ENCODE measurements around the gene EGR2. TPM values are rescaled to one million over a fixed set of nuclear protein-coding genes. Genes with fewer than 3 reads are reported as not detected.

EGR2 gene
- total RNA-seq, 1 experiment from 2014 or later = 2.6 TPM

DNA sequence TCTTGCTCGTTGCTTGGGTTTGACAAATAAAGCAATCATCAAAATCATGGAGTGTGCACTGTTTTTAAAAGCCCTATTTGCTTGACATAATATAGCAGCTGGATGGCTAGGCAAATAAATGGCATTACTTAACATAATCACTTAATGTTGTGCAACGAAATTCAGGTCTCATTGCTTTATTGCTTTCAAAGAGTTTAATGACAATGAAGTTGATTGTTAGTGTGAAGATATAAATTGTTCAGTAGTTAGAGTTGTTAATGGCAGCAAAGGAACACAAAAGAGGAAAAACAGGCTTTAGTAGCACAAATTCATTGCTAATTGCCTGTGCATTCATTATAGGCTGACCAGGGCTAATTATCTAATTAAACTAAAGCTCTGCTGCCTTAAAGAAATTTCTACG is 19.3 kb downstream of the EGR2 start:
- H3K4me3 Mint-ChIP-seq = no peak overlapping the region
- DNase-seq = no peak
- no peaks in the 10 kb centered on the region for H3K9me3 Mint-ChIP-seq

More for the DNA sequence above, 19.3 kb downstream of the EGR2 start:
- H3K9me3 ChIP-seq (ENCODE audit: control insufficient read depth, low read depth, low read length) = no peaks in the 10 kb centered on the region
- H3K36me3 Mint-ChIP-seq (ENCODE audit: insufficient read depth in 1 of 3, low read depth in 3 of 3) = no peaks in the 10 kb centered on the region
- no peaks in the 10 kb centered on the region for H3K4me1 ChIP-seq (ENCODE audit: insufficient read depth, low read length)
- no peak overlapping the region for H3K56ac ChIP-seq (ENCODE audit: insufficient read length, low read depth, low read length)
- H3K27me3 Mint-ChIP-seq (ENCODE audit: low read depth) = no peaks in the 10 kb centered on the region
- no CpG with 5 or more reads among the region's 3 CpGs for WGBS (ENCODE audit: extremely low coverage, insufficient read length, low lambda C conversion rate)
- no peak overlapping the region for H4K8ac ChIP-seq (replicated peaks; ENCODE audit: insufficient read length, low read depth, low read length)
- H3K4ac ChIP-seq (ENCODE audit: low read depth, low read length) = no peak overlapping the region
- H2BK12ac ChIP-seq (ENCODE audit: insufficient read length, low read depth, low read length) = no peak overlapping the region
- no peak overlapping the region for H2BK120ac ChIP-seq (ENCODE audit: low read depth, low read length, poor library complexity, severe bottlenecking)
- TF ChIP-seq, protein P1, sequence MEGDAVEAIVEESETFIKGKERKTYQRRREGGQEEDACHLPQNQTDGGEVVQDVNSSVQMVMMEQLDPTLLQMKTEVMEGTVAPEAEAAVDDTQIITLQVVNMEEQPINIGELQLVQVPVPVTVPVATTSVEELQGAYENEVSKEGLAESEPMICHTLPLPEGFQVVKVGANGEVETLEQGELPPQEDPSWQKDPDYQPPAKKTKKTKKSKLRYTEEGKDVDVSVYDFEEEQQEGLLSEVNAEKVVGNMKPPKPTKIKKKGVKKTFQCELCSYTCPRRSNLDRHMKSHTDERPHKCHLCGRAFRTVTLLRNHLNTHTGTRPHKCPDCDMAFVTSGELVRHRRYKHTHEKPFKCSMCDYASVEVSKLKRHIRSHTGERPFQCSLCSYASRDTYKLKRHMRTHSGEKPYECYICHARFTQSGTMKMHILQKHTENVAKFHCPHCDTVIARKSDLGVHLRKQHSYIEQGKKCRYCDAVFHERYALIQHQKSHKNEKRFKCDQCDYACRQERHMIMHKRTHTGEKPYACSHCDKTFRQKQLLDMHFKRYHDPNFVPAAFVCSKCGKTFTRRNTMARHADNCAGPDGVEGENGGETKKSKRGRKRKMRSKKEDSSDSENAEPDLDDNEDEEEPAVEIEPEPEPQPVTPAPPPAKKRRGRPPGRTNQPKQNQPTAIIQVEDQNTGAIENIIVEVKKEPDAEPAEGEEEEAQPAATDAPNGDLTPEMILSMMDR (conservative IDR thresholded peaks at IDR 0.05) = no peak
- H3K27ac Mint-ChIP-seq = no peak overlapping the region
- no peak overlapping the region for H3K4me2 ChIP-seq (ENCODE audit: insufficient read depth, insufficient read length, low read length)
- H4K91ac ChIP-seq (ENCODE audit: insufficient read length, low read depth, low read length) = no peak overlapping the region
- H2BK5ac ChIP-seq (ENCODE audit: insufficient read length, low read length) = no peak overlapping the region
- H2AK5ac ChIP-seq (ENCODE audit: insufficient read length, low read length) = no peak overlapping the region
- H4K20me1 ChIP-seq (ENCODE audit: control insufficient read depth, insufficient read depth, insufficient read length) = no peaks in the 10 kb centered on the region
- peaks cover 15 to 19% of the 10 kb centered on the region in 2 experiments for H3K4me1 Mint-ChIP-seq
- no peak overlapping the region for H2BK15ac ChIP-seq (ENCODE audit: low read depth, low read length)
- no peak overlapping the region for H3T11ph ChIP-seq (ENCODE audit: low read length)
- H3K27me3 ChIP-seq (ENCODE audit: insufficient read depth, low read length) = no peaks in the 10 kb centered on the region
- no peaks in the 10 kb centered on the region for H3K23me2 ChIP-seq (ENCODE audit: insufficient read length, low read depth, low read length, poor library complexity, severe bottlenecking)
- H3K9ac ChIP-seq (ENCODE audit: extremely low read depth, insufficient read length, low read length) = no peak overlapping the region
- H4K5ac ChIP-seq (ENCODE audit: insufficient read length, low read depth, low read length) = no peak overlapping the region
- no peak overlapping the region for H3K23ac ChIP-seq (ENCODE audit: insufficient read length, low read depth, low read length)
- no peak overlapping the region for H3K14ac ChIP-seq (ENCODE audit: insufficient read depth, low read length)
- H3K18ac ChIP-seq (ENCODE audit: insufficient read length, low read depth, low read length) = no peak overlapping the region
- H3K27ac ChIP-seq (ENCODE audit: insufficient read length, low read depth, low read length) = no peak overlapping the region
- H2AFZ ChIP-seq (ENCODE audit: low read length) = no peak overlapping the region
- H3K79me2 ChIP-seq (ENCODE audit: insufficient read depth, low read length) = no peaks in the 10 kb centered on the region
- H2BK20ac ChIP-seq (ENCODE audit: low read depth, low read length, poor library complexity, severe bottlenecking) = no peak overlapping the region
- no peaks in the 10 kb centered on the region for H3K79me1 ChIP-seq (ENCODE audit: insufficient read depth, low read depth, low read length, poor library complexity, severe bottlenecking)

Data from H9 (cell line).